Upper lobe of left lung (tissue), 4 donors: Measurements from ENCODE around the gene ARL4A.
A peak's percentile ranks its signal among the peaks of the same experiment; 100 is the strongest.

Source experiments
- EP300 ChIP-seq, 4 donors: sonication (generic); formaldehyde crosslinking; IDR thresholded peaks; one replicate each; pipeline ENCODE4 v1.5.1; 2017; ENCODE audit warnings: antibody characterized with exemption in 4 of 4, control low read depth in 2 of 4
- POLR2A ChIP-seq, 4 donors: fragments of 450-650 bp; IDR thresholded peaks; one replicate each; pipeline ENCODE4 v1.5.1; 2016 to 2017; ENCODE audit warnings: antibody characterized with exemption in 4 of 4, mild to moderate bottlenecking in 2 of 4
- TF ChIP-seq, protein P1 (sequence below), 6 experiments: fragments of 450-650 bp in 4 of 6; fragments of 200-600 bp in 2 of 6; sonication (generic) in 2 of 6; IDR thresholded peaks; one replicate each; pipeline ENCODE4 v1.5.1; 2016 to 2019; ENCODE audit warnings: antibody characterized with exemption in 6 of 6

DNA sequence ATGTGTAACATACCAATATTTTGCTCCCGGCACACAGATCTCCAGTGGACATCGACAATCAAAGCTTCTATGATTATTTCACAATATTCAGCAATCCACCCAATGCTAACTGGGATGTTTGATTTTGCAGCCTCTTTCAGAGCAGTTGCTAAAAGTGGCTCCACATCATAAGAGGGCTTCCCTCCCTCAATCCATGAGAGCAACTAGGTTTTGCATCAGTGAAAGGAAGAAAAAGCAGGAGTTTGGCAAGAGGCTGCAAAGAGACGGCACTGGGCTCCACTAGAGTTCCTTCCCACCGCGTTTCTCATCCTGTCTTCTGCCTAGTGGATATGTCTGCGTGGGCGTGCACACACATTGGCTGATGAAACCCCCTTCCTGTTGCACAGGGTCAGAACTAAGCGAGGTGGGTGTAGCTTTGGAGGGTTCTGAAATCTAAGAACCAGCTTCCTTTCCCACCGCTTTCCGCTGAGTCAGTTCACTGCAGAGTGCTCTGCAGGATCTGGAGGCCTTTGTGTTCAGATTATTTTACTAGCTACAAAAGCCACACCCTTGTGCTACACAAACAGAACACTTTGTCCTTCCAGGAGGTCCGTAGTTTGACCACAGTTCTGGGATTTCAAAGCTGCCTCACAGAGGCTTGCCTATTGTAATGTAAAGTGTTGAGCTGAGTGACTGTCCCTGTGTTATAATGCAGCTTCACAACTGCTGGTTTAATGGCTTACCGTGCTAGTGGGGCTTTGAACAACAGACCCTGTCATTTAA is 28.1 kb downstream of the ARL4A start:
- TF ChIP-seq, protein P1, sequence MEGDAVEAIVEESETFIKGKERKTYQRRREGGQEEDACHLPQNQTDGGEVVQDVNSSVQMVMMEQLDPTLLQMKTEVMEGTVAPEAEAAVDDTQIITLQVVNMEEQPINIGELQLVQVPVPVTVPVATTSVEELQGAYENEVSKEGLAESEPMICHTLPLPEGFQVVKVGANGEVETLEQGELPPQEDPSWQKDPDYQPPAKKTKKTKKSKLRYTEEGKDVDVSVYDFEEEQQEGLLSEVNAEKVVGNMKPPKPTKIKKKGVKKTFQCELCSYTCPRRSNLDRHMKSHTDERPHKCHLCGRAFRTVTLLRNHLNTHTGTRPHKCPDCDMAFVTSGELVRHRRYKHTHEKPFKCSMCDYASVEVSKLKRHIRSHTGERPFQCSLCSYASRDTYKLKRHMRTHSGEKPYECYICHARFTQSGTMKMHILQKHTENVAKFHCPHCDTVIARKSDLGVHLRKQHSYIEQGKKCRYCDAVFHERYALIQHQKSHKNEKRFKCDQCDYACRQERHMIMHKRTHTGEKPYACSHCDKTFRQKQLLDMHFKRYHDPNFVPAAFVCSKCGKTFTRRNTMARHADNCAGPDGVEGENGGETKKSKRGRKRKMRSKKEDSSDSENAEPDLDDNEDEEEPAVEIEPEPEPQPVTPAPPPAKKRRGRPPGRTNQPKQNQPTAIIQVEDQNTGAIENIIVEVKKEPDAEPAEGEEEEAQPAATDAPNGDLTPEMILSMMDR (IDR thresholded peaks at IDR 0.05): no peak
- peak; percentile 41 to 96 (median 70) for TF ChIP-seq EP300 (IDR thresholded peaks at IDR 0.05)
- TF ChIP-seq POLR2A (IDR thresholded peaks at IDR 0.05): peak in 2 of 4 donors; percentile 28 to 58
